A673 (cell line): ENCODE measurements around the gene ZNF496. TPM values are rescaled to one million over a fixed set of nuclear protein-coding genes. Genes with fewer than 3 reads are reported as not detected.
"Not testable (repeated sequence)": the region's sequence is repeated elsewhere in the genome, so short reads cannot be mapped to it uniquely, and the experiment has no call there.

ENCODE experiments used
- BruUV-seq: library from RNA; stranded (reverse); fragments of 400-500 nt; replicated peaks from 2 replicates; lab custom pipeline; 2021; lab: Mats Ljungman, UMichigan
- CTCF ChIA-PET: fragments of 300-600 bp; sonication (Branson Sonifier 250); formaldehyde crosslinking; loops from one replicate; lab custom pipeline; 2022; ENCODE audit warnings: antibody characterized with exemption; lab: Charles Lee
- POLR2A ChIA-PET: fragments of 300-600 bp; sonication (Branson Sonifier 250); formaldehyde crosslinking; loops from one replicate; lab custom pipeline; 2022; ENCODE audit warnings: antibody characterized with exemption; ENCODE audit not compliant: low non-redundant PET; lab: Charles Lee
- DNase-seq: peaks from one replicate; pipeline ENCODE4 v3.0.0-alpha.2; 2015; ENCODE audit warnings: low spot score
- H3K27ac ChIP-seq: fragments of 200-600 bp; sonication (generic); 2 replicates; pipeline ENCODE4 v1.5.1; 2016; ENCODE audit warnings: mixed run types, low read depth, mild to moderate bottlenecking, mixed read lengths, antibody characterized with exemption, low read length; ENCODE audit not compliant: poor library complexity, severe bottlenecking
- H3K27me3 ChIP-seq: fragments of 200-600 bp; sonication (generic); replicated peaks from 2 replicates; pipeline ENCODE4 v1.6.1; 2017; ENCODE audit warnings: mixed run types, low read depth, mild to moderate bottlenecking, mixed read lengths, antibody characterized with exemption, low read length; ENCODE audit not compliant: insufficient read depth, poor library complexity
- H3K36me3 ChIP-seq: fragments of 200-600 bp; sonication (generic); 2 replicates; pipeline ENCODE4 v1.6.1; 2016; ENCODE audit warnings: mixed run types, mild to moderate bottlenecking, mixed read lengths, antibody characterized with exemption, low read length; ENCODE audit not compliant: insufficient read depth, poor library complexity, severe bottlenecking
- H3K4me1 ChIP-seq: fragments of 200-600 bp; sonication (generic); 2 replicates; pipeline ENCODE4 v1.6.1; 2017; ENCODE audit warnings: mixed run types, mild to moderate bottlenecking, mixed read lengths, antibody characterized with exemption, low read length; ENCODE audit not compliant: insufficient read depth, poor library complexity, severe bottlenecking
- H3K4me3 ChIP-seq: fragments of 200-600 bp; sonication (generic); 2 replicates; pipeline ENCODE4 v1.5.1; 2016; ENCODE audit warnings: low read depth, mixed run types, mild to moderate bottlenecking, mixed read lengths, low read length; ENCODE audit not compliant: poor library complexity, severe bottlenecking
- H3K9me3 ChIP-seq: fragments of 200-600 bp; sonication (generic); 2 replicates; pipeline ENCODE4 v1.6.1; 2016; ENCODE audit warnings: mixed run types, low read depth, mild to moderate bottlenecking, mixed read lengths, antibody characterized with exemption, low read length; ENCODE audit not compliant: poor library complexity, severe bottlenecking
- CTCF ChIP-seq: fragments of 300-800, 200-600 bp; sonication (generic); conservative IDR thresholded peaks from 2 replicates; pipeline ENCODE4 v1.5.1; 2017; ENCODE audit warnings: low read depth, mild to moderate bottlenecking, antibody characterized with exemption, low read length, moderate library complexity, mixed read lengths
- EZH2 ChIP-seq: fragments of 200-600 bp; sonication (generic); IDR thresholded peaks from 2 replicates; pipeline ENCODE4 v1.6.1; 2017; ENCODE audit warnings: borderline replicate concordance, low read depth, mild to moderate bottlenecking, mixed read lengths, antibody characterized with exemption, low read length; ENCODE audit not compliant: poor library complexity, severe bottlenecking
- intact Hi-C: fragments of 100-400 bp; cut with micrococcal nuclease; formaldehyde crosslinking; loops from one replicate; pipeline ENCODE4 v1.10.0; 2022; ENCODE audit not compliant: unreplicated experiment
- total RNA-seq: library from RNA; stranded (reverse); gene quantifications from 2 replicates; pipeline ENCODE4 v1.2.3, GENCODE V29; 2021

ZNF496 gene
- total RNA-seq, 1 experiment from 2014 or later, result 30.2 TPM

GRCh38 chr1:247268390-247269045 is 63.1 kb downstream of the ZNF496 start:
- DNase-seq, result no peak
- no peaks in the 10 kb centered on the region for H3K36me3 ChIP-seq
- no peaks in the 10 kb centered on the region for H3K4me1 ChIP-seq
- no peaks in the 10 kb centered on the region for H3K27me3 ChIP-seq
- H3K9me3 ChIP-seq, result no peaks in the 10 kb centered on the region
- H3K4me3 ChIP-seq, result no peak overlapping the region
- intact Hi-C loops, result no loop called here
- POLR2A ChIA-PET, result no interaction called here
- CTCF ChIA-PET, result no interaction called here
- TF ChIP-seq EZH2 (no peak), CTCF (no peak)
- no TSS peak for BruUV-seq
- H3K27ac ChIP-seq, result no peak overlapping the region

GRCh38 chr1:247266053-247266452 is 65.6 kb downstream of the ZNF496 start:
- BruUV-seq, result no TSS peak
- Histone ChIP-seq H3K27ac (no peak overlapping the region), H3K4me1 (no peaks in the 10 kb centered on the region), H3K27me3 (no peaks in the 10 kb centered on the region), H3K9me3 (no peaks in the 10 kb centered on the region), H3K4me3 (no peak overlapping the region), H3K36me3 (no peaks in the 10 kb centered on the region)
- intact Hi-C loops, result no loop called here
- ChIA-PET POLR2A (no interaction called here), CTCF (no interaction called here)
- no peak for TF ChIP-seq CTCF
- no peak for TF ChIP-seq EZH2
- no peak for DNase-seq

- intact Hi-C loops, H3K27ac ChIP-seq, H3K4me3 ChIP-seq, H3K36me3 ChIP-seq, CTCF ChIA-PET, H3K4me1 ChIP-seq, BruUV-seq, DNase-seq, H3K9me3 ChIP-seq, H3K27me3 ChIP-seq: not testable (repeated sequence)
- POLR2A ChIA-PET, result interaction anchor here (0.6 kb wide), 1 partner anchor 361 kb away, joined by 3 read pairs; no protein-coding TSS in a partner anchor
Measured at GRCh38 chr1:247255772-247256171, 75.9 kb downstream of the ZNF496 start, which contains the start of gene VN1R5. TSS of gene VN1R5 (plus strand) at chr1:247256072.

GRCh38 chr1:247247568-247247967 is 84.1 kb downstream of the ZNF496 start:
- BruUV-seq, result no TSS peak
- CTCF ChIA-PET, result no interaction called here
- TF ChIP-seq EZH2, result no peak
- no peak for TF ChIP-seq CTCF
- H3K27ac ChIP-seq, result no peak overlapping the region
- H3K4me1 ChIP-seq, result no peaks in the 10 kb centered on the region
- no peak for DNase-seq
- POLR2A ChIA-PET, result no interaction called here
- no peaks in the 10 kb centered on the region for H3K9me3 ChIP-seq
- H3K4me3 ChIP-seq, result no peak overlapping the region
- H3K36me3 ChIP-seq, result no peaks in the 10 kb centered on the region
- H3K27me3 ChIP-seq, result no peaks in the 10 kb centered on the region
- intact Hi-C loops, result no loop called here
